ENCODE measurements around the gene ZNF185. TPM values are rescaled to one million over a fixed set of nuclear protein-coding genes. Genes with fewer than 3 reads are reported as not detected.
A peak's percentile ranks its signal among the peaks of the same experiment; 100 is the strongest.

The ZNF185 gene
- 1.1 and 4.7 TPM in 2 replicates for total RNA-seq (ENCODE audit: low replicate concordance)

DNA sequence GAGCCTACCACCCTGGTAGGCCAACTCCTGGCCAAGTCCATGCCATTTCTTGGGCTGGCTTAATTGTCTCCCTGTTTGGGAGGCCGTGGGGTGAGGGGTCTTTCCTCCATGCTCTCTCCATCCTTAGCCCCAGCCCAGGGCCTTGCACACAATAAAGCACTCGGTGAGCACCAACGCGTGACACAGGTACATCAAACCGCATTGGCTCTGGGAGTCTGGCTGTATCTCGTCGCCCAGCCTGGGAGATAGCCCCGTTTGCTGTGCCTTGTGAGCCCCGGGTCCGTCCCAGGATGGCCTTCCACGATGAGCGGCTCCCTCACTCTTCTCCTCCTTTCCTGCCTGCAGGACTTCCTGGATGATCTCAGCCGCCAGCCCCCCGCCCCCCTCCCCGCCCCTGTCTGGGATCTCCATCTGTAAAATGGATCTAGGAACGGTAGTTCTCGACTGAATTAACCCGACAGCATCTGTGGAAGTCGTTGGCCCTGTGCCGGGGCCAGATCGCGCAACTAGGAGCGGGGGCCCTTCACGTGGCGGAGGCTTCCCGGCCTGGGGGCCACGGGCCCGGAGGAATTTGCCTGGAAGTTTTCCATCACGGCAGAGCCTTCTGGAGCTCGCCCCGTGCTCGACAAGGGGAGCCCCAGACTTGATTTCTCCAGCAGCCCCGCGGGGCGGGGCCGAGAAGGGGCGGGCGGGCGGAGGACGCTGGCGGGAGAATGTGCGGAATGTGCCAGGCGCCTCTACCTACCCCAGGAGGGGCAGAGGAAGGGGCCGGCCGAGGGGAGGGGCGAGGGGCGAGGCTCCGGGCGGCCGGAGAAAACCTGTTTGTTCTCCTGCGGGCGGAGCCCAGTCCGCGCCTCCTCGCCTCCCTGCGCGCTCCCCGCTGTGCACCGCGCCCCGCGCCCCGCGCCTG, at the start of gene ZNF185:
TSS of gene ZNF185 (plus strand) at position 846 of the 910 bp plus-strand sequence. CDS start 16,423 bp downstream, outside the sequence.
- DNase-seq (ENCODE audit: low read depth): no peak
- TF ChIP-seq, protein P1, sequence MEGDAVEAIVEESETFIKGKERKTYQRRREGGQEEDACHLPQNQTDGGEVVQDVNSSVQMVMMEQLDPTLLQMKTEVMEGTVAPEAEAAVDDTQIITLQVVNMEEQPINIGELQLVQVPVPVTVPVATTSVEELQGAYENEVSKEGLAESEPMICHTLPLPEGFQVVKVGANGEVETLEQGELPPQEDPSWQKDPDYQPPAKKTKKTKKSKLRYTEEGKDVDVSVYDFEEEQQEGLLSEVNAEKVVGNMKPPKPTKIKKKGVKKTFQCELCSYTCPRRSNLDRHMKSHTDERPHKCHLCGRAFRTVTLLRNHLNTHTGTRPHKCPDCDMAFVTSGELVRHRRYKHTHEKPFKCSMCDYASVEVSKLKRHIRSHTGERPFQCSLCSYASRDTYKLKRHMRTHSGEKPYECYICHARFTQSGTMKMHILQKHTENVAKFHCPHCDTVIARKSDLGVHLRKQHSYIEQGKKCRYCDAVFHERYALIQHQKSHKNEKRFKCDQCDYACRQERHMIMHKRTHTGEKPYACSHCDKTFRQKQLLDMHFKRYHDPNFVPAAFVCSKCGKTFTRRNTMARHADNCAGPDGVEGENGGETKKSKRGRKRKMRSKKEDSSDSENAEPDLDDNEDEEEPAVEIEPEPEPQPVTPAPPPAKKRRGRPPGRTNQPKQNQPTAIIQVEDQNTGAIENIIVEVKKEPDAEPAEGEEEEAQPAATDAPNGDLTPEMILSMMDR (IDR thresholded peaks at IDR 0.05; ENCODE audit: insufficient read depth, low read length): no peak
- peak within 1 kb of the TSS; percentile 48 for H3K4me3 ChIP-seq (ENCODE audit: low read depth, low read length)

DNA sequence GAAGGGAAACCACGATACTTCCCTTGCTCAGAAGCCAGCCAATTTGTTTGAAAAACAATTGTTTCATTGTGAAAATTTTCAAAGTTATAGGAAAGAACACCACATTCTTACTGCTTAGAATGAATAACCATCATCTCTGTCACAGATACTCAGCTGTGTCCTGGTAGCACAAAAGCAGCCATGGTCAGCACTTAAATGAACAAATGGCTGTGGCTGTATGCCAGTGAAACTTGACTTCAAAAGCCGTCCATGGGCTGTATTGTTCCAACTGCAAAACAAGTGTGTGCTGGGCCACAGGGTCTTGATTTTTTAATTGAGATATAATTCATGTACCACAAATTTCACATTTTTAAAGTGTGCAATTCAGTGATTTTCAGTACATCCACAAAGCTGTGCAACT, 47.4 kb upstream of the ZNF185 start:
- no peak for DNase-seq (ENCODE audit: low read depth)
- TF ChIP-seq, protein P1 (IDR thresholded peaks at IDR 0.05; ENCODE audit: insufficient read depth, low read length): no peak
- no peak overlapping the region for H3K4me3 ChIP-seq (ENCODE audit: low read depth, low read length)

DNA sequence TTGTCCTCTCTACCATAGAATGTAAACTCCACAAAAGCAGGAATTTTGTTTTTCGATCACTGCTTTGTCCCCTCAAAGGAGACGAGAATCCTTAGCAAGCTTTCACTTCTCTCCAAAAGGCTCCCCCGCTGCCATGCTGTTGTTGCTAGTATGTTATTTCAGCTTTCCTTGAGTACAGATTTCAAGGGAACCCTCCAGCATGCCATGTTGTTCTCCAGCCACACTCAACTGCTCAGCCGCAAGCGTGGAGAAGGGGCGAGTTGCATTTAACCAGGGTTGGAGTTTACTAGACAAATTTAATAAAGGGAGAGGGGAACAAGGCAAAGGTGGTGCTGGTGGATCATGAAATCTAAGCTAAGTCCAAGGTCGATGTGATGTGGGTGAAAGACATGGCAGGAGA, 43.9 kb upstream of the ZNF185 start:
- no peak for DNase-seq (ENCODE audit: low read depth)
- H3K4me3 ChIP-seq (ENCODE audit: low read depth, low read length): no peak overlapping the region
- TF ChIP-seq, protein P1 (IDR thresholded peaks at IDR 0.05; ENCODE audit: insufficient read depth, low read length): no peak

DNA sequence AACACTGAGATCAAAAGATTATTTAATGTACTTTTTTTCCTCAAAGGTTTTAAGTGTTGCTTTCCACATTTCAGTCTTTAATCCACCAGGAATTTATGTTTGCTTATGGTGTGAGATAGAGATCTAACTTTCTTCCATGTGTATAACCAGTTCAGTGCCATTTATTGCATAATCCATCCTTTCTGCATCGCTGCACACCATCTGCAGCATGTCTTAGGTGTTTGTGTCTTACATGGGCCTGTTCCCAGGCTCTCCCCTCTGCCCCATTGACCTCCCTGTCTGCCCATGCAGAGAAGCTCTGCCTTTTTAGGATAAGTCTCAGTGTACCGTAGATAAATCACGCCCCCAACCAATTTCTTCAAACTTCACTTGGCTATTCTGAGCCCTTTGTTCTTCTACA, 36.8 kb upstream of the ZNF185 start:
- TF ChIP-seq, protein P1 (IDR thresholded peaks at IDR 0.05; ENCODE audit: insufficient read depth, low read length): no peak
- H3K4me3 ChIP-seq (ENCODE audit: low read depth, low read length): no peak overlapping the region
- no peak for DNase-seq (ENCODE audit: low read depth)

DNA sequence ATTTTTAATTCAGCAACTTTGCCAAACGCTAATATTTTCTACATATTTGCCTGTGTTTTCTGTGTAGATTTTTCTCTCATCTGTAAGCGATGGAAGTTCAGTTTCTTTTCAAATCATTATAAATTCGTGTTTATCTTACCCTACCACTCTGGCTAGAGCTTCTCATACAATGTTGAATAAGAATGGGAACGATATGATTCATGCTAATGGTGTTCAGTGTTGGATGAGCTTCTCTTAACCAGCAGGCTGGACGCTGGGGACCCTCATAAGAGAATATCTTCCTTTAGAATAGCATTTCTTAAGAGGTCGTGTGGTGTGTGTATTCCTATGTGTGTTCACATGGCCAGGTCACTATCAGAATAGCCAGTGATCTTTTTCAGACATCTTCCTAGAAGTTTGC, 36.0 kb upstream of the ZNF185 start:
- TF ChIP-seq, protein P1 (IDR thresholded peaks at IDR 0.05; ENCODE audit: insufficient read depth, low read length): no peak
- DNase-seq (ENCODE audit: low read depth): no peak
- no peak overlapping the region for H3K4me3 ChIP-seq (ENCODE audit: low read depth, low read length)

DNA sequence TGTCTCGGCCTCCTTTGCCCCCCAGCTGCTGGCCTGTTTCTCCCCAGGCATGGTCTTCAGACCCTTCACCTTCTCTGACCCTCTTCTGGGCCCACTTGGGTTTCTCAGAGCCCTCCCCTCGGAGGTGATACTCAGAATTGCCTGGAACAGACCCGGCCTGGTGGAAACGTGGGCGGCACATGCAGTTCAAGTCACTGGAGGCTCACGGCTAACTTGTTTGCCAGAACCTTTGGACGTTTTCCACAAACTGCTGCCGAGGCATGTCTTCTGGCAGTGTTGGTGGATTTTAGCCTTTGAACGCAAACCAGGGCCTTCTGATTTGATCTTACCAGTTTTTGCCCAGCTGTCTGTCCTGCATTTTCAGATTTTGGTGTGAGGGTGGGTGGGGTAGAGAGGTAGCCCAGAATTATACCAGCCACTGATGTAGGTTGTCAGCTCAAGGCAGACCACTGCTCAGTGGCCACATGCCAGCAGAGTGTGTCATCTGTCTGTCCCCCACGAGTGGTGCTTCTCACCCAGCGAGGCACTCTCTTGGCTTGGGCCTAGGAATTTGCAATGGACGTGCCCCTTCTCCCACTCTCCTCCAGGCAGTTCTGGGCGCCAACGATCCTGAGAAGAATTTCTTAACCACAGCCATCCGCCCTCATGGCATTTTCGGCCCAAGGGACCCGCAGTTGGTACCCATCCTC, 32.5 kb upstream of the ZNF185 start:
- peak; percentile 45 for DNase-seq (ENCODE audit: low read depth)
- TF ChIP-seq, protein P1 (IDR thresholded peaks at IDR 0.05; ENCODE audit: insufficient read depth, low read length): no peak

More for the DNA sequence above, 32.5 kb upstream of the ZNF185 start:
- H3K4me3 ChIP-seq (ENCODE audit: low read depth, low read length): no peak overlapping the region
